ENCODE data around the gene UBAP2L. TPM values are rescaled to one million over a fixed set of nuclear protein-coding genes. Genes with fewer than 3 reads are reported as not detected.

The UBAP2L gene
- total and polyA plus RNA-seq, 3 experiments from 2014 or later = 63.0 to 277 (median 258) TPM

- Histone ChIP-seq H3K27me3 (ENCODE audit: insufficient read depth, low read length, poor library complexity, severe bottlenecking) (no peaks in the 10 kb centered on the region), H3K9me3 (ENCODE audit: low read length) (no peaks in the 10 kb centered on the region), H3K4me3 (ENCODE audit: low read length) (peak overlapping the region; percentile 35), H3K36me3 (ENCODE audit: insufficient read depth, low read length) (peaks cover 18% of the 10 kb centered on the region), H3K27ac (ENCODE audit: low read depth, low read length) (peak overlapping the region; percentile 48), H3K4me1 (ENCODE audit: insufficient read depth, low read length) (peaks cover 71% of the 10 kb centered on the region)
- Mint-ChIP-seq H3K27me3 (no peaks in the 10 kb centered on the region), H3K36me3 (peaks cover 0 to 67% (median 2%) of the 10 kb centered on the region in 3 donors), H3K9me3 (no peaks in the 10 kb centered on the region), H3K4me1 (peaks cover 67 to 81% (median 80%) of the 10 kb centered on the region in 3 donors), H3K4me3 (peak overlapping the region; percentile 58 to 100 (median 89)), H3K27ac (peak overlapping the region; percentile 58 to 100 (median 91))
- ChIA-PET POLR2A (interaction anchor here (1.5 kb wide), 1 partner anchor 21 kb away, joined by 4 read pairs; no protein-coding TSS in a partner anchor), CTCF (interaction anchor here (2.0 kb wide), 1 partner anchor 20 kb away, joined by 5 read pairs; no protein-coding TSS in a partner anchor)
- DNase-seq = no peak
These were observed 41.6 kb upstream of the UBAP2L start for GRCh38 chr1:154178911-154179811.

GRCh38 chr1:154179946-154180687, 40.6 kb upstream of the UBAP2L start:
- peak overlapping the region; percentile 69 to 100 (median 91) for H3K27ac Mint-ChIP-seq
- H3K27me3 Mint-ChIP-seq = no peaks in the 10 kb centered on the region
- peak overlapping the region; percentile 9 for H3K4me3 ChIP-seq (ENCODE audit: low read length)
- peak overlapping the region; percentile 58 to 100 (median 89) for H3K4me3 Mint-ChIP-seq
- H3K9me3 Mint-ChIP-seq = no peaks in the 10 kb centered on the region
- peaks cover 13% of the 10 kb centered on the region for H3K36me3 ChIP-seq (ENCODE audit: insufficient read depth, low read length)
- peaks cover 0 to 60% (median 2%) of the 10 kb centered on the region in 3 donors for H3K36me3 Mint-ChIP-seq
- POLR2A ChIA-PET = interaction anchor here (0.7 to 3.2 kb wide), 3 partner anchors 13 to 40 kb away, joined by 3 to 13 read pairs (median 4); partner anchors contain the start of gene UBAP2L
- H3K27ac ChIP-seq (ENCODE audit: low read depth, low read length) = peak overlapping the region; percentile 48
- H3K9me3 ChIP-seq (ENCODE audit: low read length) = no peaks in the 10 kb centered on the region
- H3K27me3 ChIP-seq (ENCODE audit: insufficient read depth, low read length, poor library complexity, severe bottlenecking) = no peaks in the 10 kb centered on the region
- peaks cover 71% of the 10 kb centered on the region for H3K4me1 ChIP-seq (ENCODE audit: insufficient read depth, low read length)
- peaks cover 65 to 81% (median 80%) of the 10 kb centered on the region in 3 donors for H3K4me1 Mint-ChIP-seq
- CTCF ChIA-PET = interaction anchor here (2.0 kb wide), 1 partner anchor 21 kb away, joined by 5 read pairs; no protein-coding TSS in a partner anchor
- DNase-seq = no peak

- H3K4me1 Mint-ChIP-seq = peaks cover 54 to 65% (median 63%) of the 10 kb centered on the region in 3 donors
- H3K9me3 Mint-ChIP-seq = no peaks in the 10 kb centered on the region
- H3K4me3 Mint-ChIP-seq = peak overlapping the region; percentile 100
- POLR2A ChIA-PET = interaction anchor here (0.6 to 3.2 kb wide), 5 partner anchors 22 to 191 kb away, joined by 3 to 13 read pairs (median 8); partner anchors contain the start of genes RPS27 and UBAP2L
- peaks cover 57% of the 10 kb centered on the region for H3K4me1 ChIP-seq (ENCODE audit: insufficient read depth, low read length)
- no peaks in the 10 kb centered on the region for H3K9me3 ChIP-seq (ENCODE audit: low read length)
- peak overlapping the region; percentile 94 to 100 (median 100) for H3K27ac Mint-ChIP-seq
- peaks cover 4% of the 10 kb centered on the region for H3K36me3 ChIP-seq (ENCODE audit: insufficient read depth, low read length)
- CTCF ChIA-PET = interaction anchor here (1.3 kb wide), 1 partner anchor 90 kb away, joined by 4 read pairs; no protein-coding TSS in a partner anchor
- H3K4me3 ChIP-seq (ENCODE audit: low read length) = peak overlapping the region; percentile 85
- H3K27ac ChIP-seq (ENCODE audit: low read depth, low read length) = peak overlapping the region; percentile 92
- peaks cover 0 to 46% (median 2%) of the 10 kb centered on the region in 3 donors for H3K36me3 Mint-ChIP-seq
- no peak for DNase-seq
- H3K27me3 ChIP-seq (ENCODE audit: insufficient read depth, low read length, poor library complexity, severe bottlenecking) = no peaks in the 10 kb centered on the region
- peaks cover 0 to 2% of the 10 kb centered on the region in 2 donors for H3K27me3 Mint-ChIP-seq
These were observed 38.8 kb upstream of the UBAP2L start for GRCh38 chr1:154181944-154182343.

- H3K36me3 ChIP-seq (ENCODE audit: insufficient read depth, low read length) = peaks cover 4% of the 10 kb centered on the region
- no peaks in the 10 kb centered on the region for H3K9me3 Mint-ChIP-seq
- peak overlapping the region; percentile 85 for H3K4me3 ChIP-seq (ENCODE audit: low read length)
- no peaks in the 10 kb centered on the region for H3K9me3 ChIP-seq (ENCODE audit: low read length)
- DNase-seq = peak; percentile 57 to 77 (median 71)
- CTCF ChIA-PET = no interaction called here
- H3K4me3 Mint-ChIP-seq = peak overlapping the region; percentile 100
- POLR2A ChIA-PET = interaction anchor here (0.6 to 3.2 kb wide), 6 partner anchors 22 to 399 kb away, joined by 3 to 13 read pairs (median 6); partner anchors contain the start of genes RPS27 and UBAP2L
- peaks cover 0 to 5% of the 10 kb centered on the region in 2 donors for H3K27me3 Mint-ChIP-seq
- no peaks in the 10 kb centered on the region for H3K27me3 ChIP-seq (ENCODE audit: insufficient read depth, low read length, poor library complexity, severe bottlenecking)
- H3K4me1 ChIP-seq (ENCODE audit: insufficient read depth, low read length) = peaks cover 51% of the 10 kb centered on the region
- peaks cover 0 to 41% (median 0%) of the 10 kb centered on the region in 3 donors for H3K36me3 Mint-ChIP-seq
- H3K4me1 Mint-ChIP-seq = peaks cover 49 to 59% (median 57%) of the 10 kb centered on the region in 3 donors
- H3K27ac ChIP-seq (ENCODE audit: low read depth, low read length) = peak overlapping the region; percentile 92
- peak overlapping the region; percentile 94 to 100 (median 100) for H3K27ac Mint-ChIP-seq
These were observed 38.3 kb upstream of the UBAP2L start for GRCh38 chr1:154182344-154183045.

- Mint-ChIP-seq H3K27me3 (peaks cover 0 to 7% of the 10 kb centered on the region in 2 donors), H3K4me1 (peaks cover 41 to 51% (median 49%) of the 10 kb centered on the region in 3 donors), H3K4me3 (peak overlapping the region; percentile 100), H3K36me3 (peaks cover 0 to 36% (median 0%) of the 10 kb centered on the region in 3 donors), H3K27ac (peak overlapping the region; percentile 94 to 100 (median 100)), H3K9me3 (no peaks in the 10 kb centered on the region)
- Histone ChIP-seq H3K4me1 (ENCODE audit: insufficient read depth, low read length) (peaks cover 43% of the 10 kb centered on the region), H3K27me3 (ENCODE audit: insufficient read depth, low read length, poor library complexity, severe bottlenecking) (no peaks in the 10 kb centered on the region), H3K36me3 (ENCODE audit: insufficient read depth, low read length) (peaks cover 4% of the 10 kb centered on the region), H3K9me3 (ENCODE audit: low read length) (no peaks in the 10 kb centered on the region), H3K4me3 (ENCODE audit: low read length) (peak overlapping the region; percentile 85), H3K27ac (ENCODE audit: low read depth, low read length) (peak overlapping the region; percentile 92)
- ChIA-PET POLR2A (interaction anchor here (0.7 to 3.2 kb wide), 5 partner anchors 25 to 193 kb away, joined by 3 to 13 read pairs (median 8); partner anchors contain the start of genes RPS27 and UBAP2L), CTCF (no interaction called here)
- DNase-seq = peak; percentile 90 to 95 (median 93)
These were observed 37.5 kb upstream of the UBAP2L start for GRCh38 chr1:154183046-154183915.

- peak; percentile 44 to 69 (median 46) for DNase-seq
- H3K9me3 Mint-ChIP-seq = no peaks in the 10 kb centered on the region
These were observed 34.6 kb upstream of the UBAP2L start for GRCh38 chr1:154186177-154186576.

More at GRCh38 chr1:154186177-154186576, 34.6 kb upstream of the UBAP2L start:
- Histone ChIP-seq H3K9me3 (ENCODE audit: low read length) (no peaks in the 10 kb centered on the region), H3K4me3 (ENCODE audit: low read length) (no peak overlapping the region), H3K27ac (ENCODE audit: low read depth, low read length) (no peak overlapping the region), H3K36me3 (ENCODE audit: insufficient read depth, low read length) (no peaks in the 10 kb centered on the region), H3K4me1 (ENCODE audit: insufficient read depth, low read length) (peaks cover 16% of the 10 kb centered on the region), H3K27me3 (ENCODE audit: insufficient read depth, low read length, poor library complexity, severe bottlenecking) (no peaks in the 10 kb centered on the region)
- ChIA-PET POLR2A (no interaction called here), CTCF (no interaction called here)
- peak overlapping the region in 2 of 7 donors; percentile 29 to 75 for H3K4me3 Mint-ChIP-seq
- H3K27me3 Mint-ChIP-seq = peaks cover 2 to 7% of the 10 kb centered on the region in 2 donors
- peak overlapping the region in 3 of 8 donors; percentile 11 to 78 (median 25) for H3K27ac Mint-ChIP-seq
- peaks cover 0 to 18% (median 0%) of the 10 kb centered on the region in 3 donors for H3K36me3 Mint-ChIP-seq
- peaks cover 13 to 22% (median 20%) of the 10 kb centered on the region in 3 donors for H3K4me1 Mint-ChIP-seq

Measured in CD8-positive, alpha-beta memory T cell (primary cell).